Activated T-helper 1 cell treated with anti-CD3 and anti-CD28 coated beads, Interleukin-2, amount 50 U/mL, for 16 hours (primary cell): ENCODE measurements around the gene ADGRA1.
"Not testable (repeated sequence)": the region's sequence is repeated elsewhere in the genome, so short reads cannot be mapped to it uniquely, and the experiment has no call there.

Experiments used
- DNase-seq, 2 donors: peaks; one replicate each; pipeline ENCODE4 v3.0.0-alpha.2; 2020; ENCODE audit warnings: low read depth in 1 of 2, low spot score in 1 of 2

ADGRA1 gene

GRCh38 chr10:133175624-133176023 lies 87.9 kb downstream of the ADGRA1 start:
- not testable (repeated sequence) for DNase-seq

- DNase-seq: no peak
These were observed 88.8 kb downstream of the ADGRA1 start for GRCh38 chr10:133176546-133176945.

- no peak for DNase-seq
These were observed 89.8 kb downstream of the ADGRA1 start for GRCh38 chr10:133177380-133178157.

GRCh38 chr10:133178357-133179127 lies 90.8 kb downstream of the ADGRA1 start:
- no peak for DNase-seq

GRCh38 chr10:133179128-133179520 lies 91.4 kb downstream of the ADGRA1 start:
- DNase-seq: no peak

- DNase-seq: no peak
These were observed 91.9 kb downstream of the ADGRA1 start for GRCh38 chr10:133179651-133180050.

GRCh38 chr10:133180192-133180964 lies 92.7 kb downstream of the ADGRA1 start:
- DNase-seq: no peak

DNA sequence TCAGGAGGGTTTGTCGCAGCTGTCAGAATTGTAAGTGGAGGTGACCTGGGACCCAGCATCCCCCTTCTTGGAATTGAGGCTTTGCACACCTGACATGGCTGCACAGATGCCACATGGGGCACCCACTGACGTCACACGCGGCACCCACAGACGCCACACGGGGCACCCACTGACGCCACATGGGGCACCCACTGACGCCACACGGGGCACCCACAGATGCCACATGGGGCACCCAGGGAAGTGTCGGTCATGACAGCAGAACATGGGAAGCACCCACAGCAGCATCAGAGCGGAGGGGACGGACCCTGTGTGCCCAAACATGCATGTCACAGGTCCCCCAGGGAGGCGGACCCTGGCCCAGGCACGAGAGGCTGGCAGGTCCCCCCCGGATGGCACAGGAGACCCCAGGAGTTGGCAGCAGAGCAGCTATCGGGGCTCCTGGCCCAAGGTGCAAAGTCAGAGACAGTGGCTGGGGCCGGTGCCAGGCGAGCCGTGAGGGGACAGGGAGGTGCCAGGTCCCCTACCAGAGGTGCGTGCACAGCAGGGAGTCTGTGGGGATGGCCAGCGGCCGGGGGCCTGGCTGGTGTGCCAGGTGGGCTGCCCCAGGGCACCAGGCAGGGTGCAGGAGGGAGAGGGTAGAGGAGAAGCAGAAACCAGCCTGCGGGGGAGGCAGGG lies 93.4 kb downstream of the ADGRA1 start:
- no peak for DNase-seq
